Measurements from ENCODE around the gene NEUROD2.

Gene NEUROD2

DNA sequence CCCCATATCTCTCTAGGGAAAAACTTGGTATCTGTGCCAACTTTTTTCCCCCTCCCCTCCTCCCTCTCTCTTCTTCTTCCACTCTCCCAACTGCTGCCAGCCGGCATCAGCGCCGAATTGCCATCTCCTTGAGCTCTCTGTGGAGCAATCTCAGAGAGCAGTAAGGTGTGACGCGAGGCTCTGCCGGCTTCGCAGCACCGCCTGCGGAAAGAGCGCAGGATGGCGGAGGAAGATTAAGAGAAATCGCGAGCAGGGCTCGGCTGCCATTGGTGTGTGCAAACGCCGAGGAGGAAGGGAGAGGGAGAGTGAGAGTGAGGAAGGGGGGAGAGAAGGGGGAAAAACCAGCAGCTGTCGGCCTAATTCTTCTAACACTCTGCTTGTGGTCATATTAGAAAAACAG lies 44.2 kb downstream of the NEUROD2 start:
- H3K4me3 ChIP-seq (ENCODE audit: low read depth, low read length) = no peak overlapping the region
- TF ChIP-seq, protein P1, sequence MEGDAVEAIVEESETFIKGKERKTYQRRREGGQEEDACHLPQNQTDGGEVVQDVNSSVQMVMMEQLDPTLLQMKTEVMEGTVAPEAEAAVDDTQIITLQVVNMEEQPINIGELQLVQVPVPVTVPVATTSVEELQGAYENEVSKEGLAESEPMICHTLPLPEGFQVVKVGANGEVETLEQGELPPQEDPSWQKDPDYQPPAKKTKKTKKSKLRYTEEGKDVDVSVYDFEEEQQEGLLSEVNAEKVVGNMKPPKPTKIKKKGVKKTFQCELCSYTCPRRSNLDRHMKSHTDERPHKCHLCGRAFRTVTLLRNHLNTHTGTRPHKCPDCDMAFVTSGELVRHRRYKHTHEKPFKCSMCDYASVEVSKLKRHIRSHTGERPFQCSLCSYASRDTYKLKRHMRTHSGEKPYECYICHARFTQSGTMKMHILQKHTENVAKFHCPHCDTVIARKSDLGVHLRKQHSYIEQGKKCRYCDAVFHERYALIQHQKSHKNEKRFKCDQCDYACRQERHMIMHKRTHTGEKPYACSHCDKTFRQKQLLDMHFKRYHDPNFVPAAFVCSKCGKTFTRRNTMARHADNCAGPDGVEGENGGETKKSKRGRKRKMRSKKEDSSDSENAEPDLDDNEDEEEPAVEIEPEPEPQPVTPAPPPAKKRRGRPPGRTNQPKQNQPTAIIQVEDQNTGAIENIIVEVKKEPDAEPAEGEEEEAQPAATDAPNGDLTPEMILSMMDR (IDR thresholded peaks at IDR 0.05; ENCODE audit: borderline replicate concordance, insufficient read depth, low read depth, low read length) = no peak

DNA sequence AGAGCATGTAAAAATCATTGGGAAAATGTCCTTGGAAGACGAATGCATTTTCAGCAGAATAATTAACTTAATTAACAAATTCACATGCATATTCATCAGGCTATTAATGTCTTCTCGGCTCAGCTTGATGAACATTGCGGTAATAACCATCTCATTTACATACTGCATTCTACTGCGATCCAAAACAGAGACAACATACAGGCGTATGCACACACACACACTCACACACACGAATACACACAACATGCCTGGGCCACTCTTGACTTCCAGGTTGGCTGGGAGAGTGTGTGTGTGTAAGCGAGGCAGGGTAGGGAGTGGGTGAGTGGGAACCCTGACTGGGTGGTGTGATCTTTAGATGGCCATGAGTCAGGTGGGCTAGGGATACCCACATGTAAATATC lies 44.7 kb downstream of the NEUROD2 start:
- TF ChIP-seq, protein P1 (IDR thresholded peaks at IDR 0.05; ENCODE audit: borderline replicate concordance, insufficient read depth, low read depth, low read length) = no peak
- no peak overlapping the region for H3K4me3 ChIP-seq (ENCODE audit: low read depth, low read length)

DNA sequence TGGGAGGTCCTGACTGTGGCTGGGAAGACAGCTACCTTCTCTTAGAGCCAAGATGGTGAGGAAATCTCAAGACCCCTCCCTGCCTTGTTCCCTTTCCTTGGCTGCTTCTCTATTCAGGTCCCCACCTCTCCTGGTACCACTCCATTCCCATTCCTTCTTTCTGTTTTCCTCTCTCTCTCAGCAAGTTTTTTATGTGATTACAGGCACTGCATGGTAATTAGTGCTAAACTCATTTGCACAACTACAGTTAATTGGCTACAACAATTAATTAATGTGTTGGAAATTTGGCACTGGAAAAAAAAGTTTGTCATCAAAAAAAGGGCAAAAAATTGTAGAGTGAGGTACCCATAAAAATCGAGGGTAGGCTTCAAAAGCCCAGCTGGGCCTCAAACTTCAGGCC lies 45.3 kb downstream of the NEUROD2 start:
- no peak overlapping the region for H3K4me3 ChIP-seq (ENCODE audit: low read depth, low read length)
- TF ChIP-seq, protein P1 (IDR thresholded peaks at IDR 0.05; ENCODE audit: borderline replicate concordance, insufficient read depth, low read depth, low read length) = no peak

DNA sequence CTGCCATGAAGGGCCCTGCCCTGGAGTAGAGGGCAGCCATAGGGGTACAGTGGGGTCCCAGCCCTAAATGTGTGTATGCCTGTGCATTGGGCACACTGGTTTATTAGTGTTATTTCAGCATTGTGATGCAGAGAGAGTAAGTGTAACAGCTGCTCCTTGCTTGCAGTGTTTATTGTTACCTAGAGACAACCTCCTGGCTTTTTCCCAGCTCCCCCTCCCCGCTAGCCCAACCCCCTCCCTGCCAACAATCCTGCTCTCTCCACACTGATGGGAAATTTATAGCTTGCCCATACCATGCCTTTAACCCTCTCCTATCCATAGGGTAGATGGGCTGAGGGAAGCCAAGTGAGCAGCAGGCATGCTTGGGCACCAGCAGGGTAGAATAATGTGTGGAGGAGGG lies 51.3 kb downstream of the NEUROD2 start:
- TF ChIP-seq, protein P1 (IDR thresholded peaks at IDR 0.05; ENCODE audit: borderline replicate concordance, insufficient read depth, low read depth, low read length) = no peak
- no peak overlapping the region for H3K4me3 ChIP-seq (ENCODE audit: low read depth, low read length)

DNA sequence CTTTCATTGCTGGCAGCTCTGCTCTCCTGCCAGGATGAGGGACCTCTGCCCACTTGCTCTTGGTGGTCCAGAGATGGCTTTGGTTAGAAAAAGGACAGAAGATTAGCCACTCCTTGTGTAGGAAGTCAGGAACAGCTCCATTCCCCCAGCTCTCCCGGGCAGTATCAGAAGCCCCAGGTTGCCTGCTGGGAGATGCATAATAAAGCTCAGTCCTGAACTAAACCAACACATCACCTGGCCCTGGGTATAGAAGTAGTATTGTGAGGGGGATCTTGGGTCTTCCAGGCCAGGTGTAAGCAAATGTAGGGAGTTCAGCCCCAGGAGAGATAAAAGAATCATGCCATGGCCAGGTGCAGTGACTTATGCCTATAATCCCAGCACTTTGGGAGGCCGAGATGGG lies 52.4 kb downstream of the NEUROD2 start:
- no peak overlapping the region for H3K4me3 ChIP-seq (ENCODE audit: low read depth, low read length)
- TF ChIP-seq, protein P1 (IDR thresholded peaks at IDR 0.05; ENCODE audit: borderline replicate concordance, insufficient read depth, low read depth, low read length) = no peak

Measured in GM12875 (cell line).